HG03095 (cell line): ENCODE measurements around the gene TBK1.

Experiments used
- ATAC-seq: cut with Tn5 transposase; IDR thresholded peaks from one replicate; pipeline ENCODE4 v1.9.1; 2021; ENCODE audit warnings: moderate library complexity; ENCODE audit not compliant: unreplicated experiment

The TBK1 gene

DNA sequence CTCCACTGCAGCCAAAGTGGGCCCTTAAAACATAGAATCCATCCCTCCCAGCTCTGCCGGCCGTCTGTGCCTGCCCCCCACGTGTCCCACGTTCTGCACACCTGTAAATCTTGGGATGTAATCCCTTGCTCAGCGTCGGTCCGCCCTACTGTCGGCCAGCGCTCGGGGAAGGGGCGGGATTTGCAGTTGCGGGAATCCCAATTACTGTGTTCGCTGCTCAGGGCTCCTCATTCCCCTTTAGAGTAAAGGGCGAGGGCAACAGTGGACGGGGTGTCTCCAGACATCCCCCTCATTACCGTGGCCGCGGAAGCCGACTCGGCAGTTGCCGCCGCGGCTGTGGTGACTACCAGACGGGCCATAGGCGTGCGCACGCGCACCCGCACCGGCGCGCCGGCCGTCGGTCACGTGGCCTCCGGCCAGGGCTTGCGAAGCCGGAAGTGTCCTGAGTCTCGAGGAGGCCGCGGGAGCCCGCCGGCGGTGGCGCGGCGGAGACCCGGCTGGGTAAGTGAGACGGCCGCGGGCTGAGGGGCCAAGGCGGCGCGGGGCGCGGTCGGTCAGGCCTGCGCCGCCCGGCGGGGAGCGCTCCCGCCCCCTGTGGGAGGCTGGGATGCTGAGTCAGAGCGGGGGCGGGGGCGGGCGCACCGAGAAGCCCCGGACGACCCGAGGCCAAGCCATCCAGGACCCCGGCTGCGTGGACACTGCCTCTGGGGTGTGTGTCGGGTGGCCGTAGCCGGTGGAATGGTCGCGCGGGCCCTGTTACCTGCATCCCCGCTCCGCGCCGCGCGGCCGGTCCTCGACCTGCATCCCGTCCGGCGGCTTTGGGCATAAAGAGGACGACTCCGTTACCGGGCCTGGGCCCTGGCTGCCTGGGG is at the start of gene TBK1:
TSS of gene TBK1 (plus strand) at position 434 of the 872 bp plus-strand sequence. CDS start 3,751 bp downstream, outside the sequence.
- peak; percentile 90 for ATAC-seq

GRCh38 chr12:64402181-64402580 is 49.7 kb upstream of the TBK1 start:
- no peak for ATAC-seq

DNA sequence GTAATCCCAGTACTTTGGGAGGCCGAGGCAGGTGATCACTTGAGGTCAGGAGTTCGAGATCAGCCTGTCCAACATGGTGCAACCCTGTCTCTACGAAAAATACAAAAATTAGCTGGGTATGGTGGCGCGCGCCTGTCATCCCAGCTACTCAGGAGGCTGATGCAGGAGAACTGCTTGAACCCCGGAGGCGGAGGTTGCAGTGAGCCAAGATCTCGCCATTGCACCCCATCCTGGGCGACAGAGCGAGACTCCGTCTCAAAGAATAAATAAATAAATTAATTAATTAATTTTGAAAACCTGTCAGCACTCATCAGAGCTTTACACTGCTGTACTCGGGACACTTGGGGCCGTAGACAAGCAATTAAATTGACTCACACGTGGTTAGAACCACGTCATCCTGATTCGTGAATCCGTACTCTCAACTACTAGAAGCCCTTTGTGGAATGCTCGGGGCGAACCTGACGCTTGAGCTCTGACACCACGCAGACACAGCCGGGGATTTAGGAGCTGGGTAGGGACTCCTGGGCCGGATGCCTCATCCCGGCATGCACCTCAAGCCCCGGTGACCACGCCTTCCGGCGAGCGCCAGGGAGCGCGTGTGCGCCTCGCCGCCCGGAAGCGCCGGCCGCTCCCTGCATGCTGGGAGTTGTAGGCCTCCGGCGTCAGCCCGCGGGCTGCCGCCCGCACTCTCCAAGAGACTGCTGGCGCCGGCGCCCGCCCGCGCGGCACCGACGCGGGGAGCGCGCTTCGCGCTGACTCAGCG is 48.0 kb upstream of the TBK1 start, which contains the start of gene XPOT:
TSS of gene XPOT (plus strand) at position 686 of the 763 bp plus-strand sequence. CDS start 5,644 bp downstream, outside the sequence.
- ATAC-seq = peak; percentile 94

- peak; percentile 25 for ATAC-seq
These were observed 47.3 kb upstream of the TBK1 start for GRCh38 chr12:64404470-64405256.

- no peak for ATAC-seq
These were observed 44.3 kb upstream of the TBK1 start for GRCh38 chr12:64407342-64408223.

- no peak for ATAC-seq
These were observed 40.5 kb upstream of the TBK1 start for GRCh38 chr12:64411427-64411826.

- ATAC-seq = no peak
These were observed 39.5 kb upstream of the TBK1 start for GRCh38 chr12:64412459-64412858.

- ATAC-seq = no peak
These were observed 38.0 kb upstream of the TBK1 start for GRCh38 chr12:64413884-64414283.

- no peak for ATAC-seq
These were observed 33.7 kb upstream of the TBK1 start for GRCh38 chr12:64418209-64418608.

DNA sequence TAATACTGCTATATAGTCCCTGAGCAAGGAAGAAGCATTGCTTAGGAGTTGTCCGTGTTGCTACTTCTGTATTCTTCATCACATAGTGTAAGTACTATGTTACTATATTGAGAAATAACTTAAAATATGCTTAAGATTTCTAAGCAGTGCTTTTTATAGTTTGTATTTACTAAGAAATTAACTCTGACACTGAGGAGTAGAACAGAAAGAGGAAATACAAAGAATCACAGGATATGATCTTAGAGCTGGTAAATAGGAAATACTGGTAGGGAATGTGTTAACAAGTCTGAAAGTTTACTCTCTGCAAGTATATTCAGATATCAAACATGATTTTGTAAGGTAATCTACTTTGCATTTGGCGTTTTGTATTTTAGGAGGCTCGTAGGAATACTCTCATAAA is 32.2 kb upstream of the TBK1 start:
- ATAC-seq = no peak

- ATAC-seq = no peak
These were observed 23.9 kb upstream of the TBK1 start for GRCh38 chr12:64427988-64428387.

DNA sequence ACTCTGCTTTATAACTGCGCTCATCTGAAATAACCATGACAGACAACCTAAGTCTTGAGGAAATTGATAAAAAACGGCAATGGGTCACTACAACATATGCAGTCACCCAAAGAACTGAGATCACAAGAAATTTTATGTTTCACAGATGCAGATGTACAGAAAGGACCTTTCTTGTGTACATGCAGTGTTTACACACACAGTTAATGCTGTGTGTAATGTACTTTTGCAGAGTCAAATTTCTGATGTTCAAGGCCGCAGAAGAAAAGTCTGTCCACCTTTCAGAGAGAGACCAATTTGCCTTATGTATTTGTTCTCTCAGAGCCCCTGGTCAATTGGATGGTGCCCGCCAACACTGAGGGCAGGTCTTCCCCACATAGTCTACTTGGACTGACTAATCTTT is 23.0 kb upstream of the TBK1 start:
- no peak for ATAC-seq

DNA sequence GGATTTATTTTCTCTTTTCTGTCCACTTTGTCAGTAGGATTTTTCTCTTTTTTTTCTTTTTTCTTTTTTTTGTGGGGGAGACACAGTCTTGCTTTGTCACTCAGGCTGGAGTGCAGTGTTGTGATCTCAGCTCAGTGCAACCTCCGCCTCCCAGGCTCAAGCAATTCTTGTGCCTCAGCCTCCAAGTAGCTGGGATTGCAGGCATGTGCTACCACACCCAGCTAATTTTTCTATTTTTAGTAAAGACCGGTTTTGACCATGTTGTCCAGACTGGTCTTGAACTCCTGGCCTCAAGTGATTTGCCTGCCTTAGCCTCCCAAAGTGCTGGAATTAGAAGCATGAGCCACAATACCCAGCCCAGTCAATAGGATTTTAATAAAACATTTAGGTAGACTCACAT is 21.0 kb upstream of the TBK1 start:
- ATAC-seq = no peak

- no peak for ATAC-seq
These were observed 20.1 kb upstream of the TBK1 start for GRCh38 chr12:64431791-64432190.

GRCh38 chr12:64433915-64434314 is 18.0 kb upstream of the TBK1 start:
- ATAC-seq = no peak

DNA sequence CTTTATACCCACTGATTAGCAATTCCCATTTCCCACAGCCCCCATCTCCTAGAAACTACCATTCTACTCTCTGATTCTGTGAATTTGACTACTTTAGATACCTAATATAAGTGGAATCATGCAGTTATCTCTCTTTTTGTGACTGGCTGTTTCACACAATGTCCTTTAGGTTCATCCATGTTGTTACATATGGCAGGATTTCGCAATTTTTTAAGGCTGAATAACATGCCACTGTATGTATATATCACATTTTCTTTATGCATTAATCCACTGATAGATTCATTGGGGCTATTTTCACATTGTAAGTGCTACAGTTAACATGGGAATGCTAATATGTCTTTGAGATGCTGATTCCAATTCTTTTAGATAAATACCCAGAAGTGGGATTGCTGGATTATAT is 11.8 kb upstream of the TBK1 start:
- no peak for ATAC-seq

- ATAC-seq = no peak
These were observed 6.4 kb upstream of the TBK1 start for GRCh38 chr12:64445490-64445889.

- no peak for ATAC-seq
These were observed 5.6 kb upstream of the TBK1 start for GRCh38 chr12:64446295-64446694.

- no peak for ATAC-seq
These were observed 1.8 kb upstream of the TBK1 start for GRCh38 chr12:64450057-64450640.
